Stimulated activated CD4-positive, alpha-beta T cell treated with anti-CD3 and anti-CD28 coated beads, Interleukin-1b, Interleukin-23, amount 100 ng/mL, for 24 hours (primary cell): ENCODE measurements around the gene PIK3R5.
"Not testable (repeated sequence)": the region's sequence is repeated elsewhere in the genome, so short reads cannot be mapped to it uniquely, and the experiment has no call there.

Source experiments
- DNase-seq, 4 experiments: peaks; one replicate each; pipeline ENCODE4 v3.0.0-alpha.2; 2020; ENCODE audit warnings: low read depth in 4 of 4, low spot score in 1 of 4

The PIK3R5 gene

DNA sequence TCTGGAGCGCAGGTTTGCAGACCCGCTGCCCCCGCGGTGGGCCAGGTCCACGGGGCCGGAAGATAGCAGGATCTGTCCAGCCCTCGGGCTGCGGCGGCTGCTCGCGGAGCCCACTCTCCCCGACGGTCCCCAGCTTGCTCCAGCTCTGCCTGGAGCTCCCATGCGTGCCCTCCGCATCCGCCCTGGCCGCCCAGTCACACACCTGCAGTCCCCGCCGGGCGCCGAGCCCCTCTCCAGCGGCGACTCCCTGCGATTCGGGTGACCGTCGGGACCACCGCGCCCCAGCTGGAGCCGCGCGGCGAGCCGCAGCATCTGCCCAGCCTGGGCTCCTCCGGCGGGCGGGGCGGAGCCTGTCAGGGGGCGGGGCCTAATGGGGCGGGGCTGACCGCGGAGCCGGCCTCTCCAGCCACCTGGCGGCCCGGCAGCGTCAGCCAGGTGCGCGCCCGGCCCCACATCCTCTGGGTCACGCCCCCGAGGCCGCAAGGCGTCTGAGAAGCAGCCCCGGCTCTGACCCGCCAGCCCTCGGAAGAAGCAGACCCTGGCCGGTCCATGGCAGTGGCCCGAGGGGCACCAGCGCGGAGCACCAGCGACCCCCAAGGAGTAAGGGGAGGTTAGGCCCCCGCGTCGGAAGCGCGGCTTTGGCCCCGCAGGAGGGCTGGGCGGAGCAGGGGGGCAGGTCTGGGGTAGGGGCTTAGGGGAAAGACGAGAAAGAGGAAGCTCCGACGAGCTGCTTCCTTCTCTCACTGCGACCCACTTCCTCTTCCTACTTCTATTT is at the start of gene PIK3R5:
PIK3R5 (minus strand) TSS at position 314 of the 775 bp plus-strand sequence. CDS start 54,213 bp downstream, outside the sequence.
- peak; percentile 46 to 77 (median 66) for DNase-seq

DNA sequence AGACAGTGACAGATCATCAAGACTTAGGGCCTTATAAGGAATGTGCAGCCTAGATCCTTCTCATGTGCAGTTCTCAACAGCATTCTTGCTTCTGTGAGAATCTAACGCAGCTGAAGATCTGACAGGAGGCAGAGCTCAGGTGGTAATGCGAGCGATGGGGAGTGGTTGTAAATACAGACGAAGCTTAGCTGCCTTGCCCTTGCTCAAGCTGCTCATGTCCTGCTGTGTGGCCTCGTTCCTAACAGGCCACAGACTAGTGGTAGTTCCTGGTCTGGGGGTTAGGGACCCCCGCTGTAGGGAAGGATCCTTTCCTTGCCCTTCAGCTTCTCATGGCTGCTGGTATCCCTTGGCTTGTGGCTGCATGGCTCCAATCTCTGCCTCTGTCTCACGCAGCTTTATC is 45.5 kb upstream of the PIK3R5 start:
- DNase-seq: no peak

DNA sequence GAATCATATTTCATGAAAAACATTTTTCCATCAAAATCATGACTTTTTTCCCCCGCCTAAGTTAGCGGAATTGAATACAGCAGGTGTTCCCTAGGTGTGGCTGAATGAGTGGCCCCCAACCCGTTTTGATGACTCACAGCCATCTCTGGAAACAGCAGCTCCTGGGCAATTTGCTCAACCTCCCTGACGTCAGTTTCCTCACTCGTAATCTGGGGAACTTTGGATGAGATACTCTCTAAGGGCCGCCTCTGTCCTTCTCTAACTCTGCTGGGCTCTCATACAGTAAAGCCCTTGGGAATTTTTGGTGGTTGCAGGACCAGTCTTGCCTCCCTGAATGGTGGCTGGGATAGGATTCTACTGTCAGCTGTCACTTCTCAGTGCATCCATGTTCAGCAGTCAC is 44.2 kb upstream of the PIK3R5 start:
- no peak for DNase-seq

- DNase-seq: no peak
Measured at GRCh38 chr17:9009096-9009495, 43.6 kb upstream of the PIK3R5 start.

DNA sequence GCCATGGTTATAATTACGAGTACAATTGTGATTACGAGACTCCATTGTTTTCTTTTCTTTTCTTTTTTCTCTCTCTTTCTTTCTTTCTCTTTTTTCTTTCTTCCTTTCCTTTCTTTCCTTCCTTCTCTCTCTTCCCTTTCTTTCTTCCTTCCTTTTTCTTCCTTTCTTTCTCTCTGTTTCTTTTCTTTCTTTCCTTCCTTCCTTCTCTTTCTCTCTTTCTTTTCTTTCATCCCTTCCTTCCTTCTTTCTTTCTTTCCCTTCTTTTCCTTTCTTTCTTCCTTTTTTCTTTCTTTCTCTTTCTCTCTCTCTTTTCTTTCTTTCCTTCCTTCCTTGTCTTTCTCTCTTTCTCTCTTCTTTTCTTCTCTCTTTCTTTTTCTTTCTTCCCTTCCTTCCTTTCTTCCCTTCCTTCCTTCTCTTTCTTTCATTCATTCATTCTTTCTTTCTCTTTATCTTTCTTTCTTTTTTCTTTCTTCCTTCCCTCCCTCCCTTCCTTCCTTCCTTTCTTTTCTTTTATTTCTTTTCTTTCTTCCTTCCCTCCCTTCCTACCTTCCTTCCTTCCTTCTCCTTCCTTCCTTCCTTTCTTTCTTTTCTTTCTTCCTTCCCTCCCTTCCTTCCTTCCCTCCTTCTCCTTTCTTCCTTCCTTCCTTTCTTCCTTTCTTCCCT is 41.7 kb upstream of the PIK3R5 start:
- no peak for DNase-seq

- no peak for DNase-seq
Measured at GRCh38 chr17:9006175-9006767, 40.8 kb upstream of the PIK3R5 start.

- DNase-seq: no peak
Measured at GRCh38 chr17:9004961-9005285, 39.4 kb upstream of the PIK3R5 start.

- DNase-seq: no peak
Measured at GRCh38 chr17:9004132-9004960, 38.8 kb upstream of the PIK3R5 start.

DNA sequence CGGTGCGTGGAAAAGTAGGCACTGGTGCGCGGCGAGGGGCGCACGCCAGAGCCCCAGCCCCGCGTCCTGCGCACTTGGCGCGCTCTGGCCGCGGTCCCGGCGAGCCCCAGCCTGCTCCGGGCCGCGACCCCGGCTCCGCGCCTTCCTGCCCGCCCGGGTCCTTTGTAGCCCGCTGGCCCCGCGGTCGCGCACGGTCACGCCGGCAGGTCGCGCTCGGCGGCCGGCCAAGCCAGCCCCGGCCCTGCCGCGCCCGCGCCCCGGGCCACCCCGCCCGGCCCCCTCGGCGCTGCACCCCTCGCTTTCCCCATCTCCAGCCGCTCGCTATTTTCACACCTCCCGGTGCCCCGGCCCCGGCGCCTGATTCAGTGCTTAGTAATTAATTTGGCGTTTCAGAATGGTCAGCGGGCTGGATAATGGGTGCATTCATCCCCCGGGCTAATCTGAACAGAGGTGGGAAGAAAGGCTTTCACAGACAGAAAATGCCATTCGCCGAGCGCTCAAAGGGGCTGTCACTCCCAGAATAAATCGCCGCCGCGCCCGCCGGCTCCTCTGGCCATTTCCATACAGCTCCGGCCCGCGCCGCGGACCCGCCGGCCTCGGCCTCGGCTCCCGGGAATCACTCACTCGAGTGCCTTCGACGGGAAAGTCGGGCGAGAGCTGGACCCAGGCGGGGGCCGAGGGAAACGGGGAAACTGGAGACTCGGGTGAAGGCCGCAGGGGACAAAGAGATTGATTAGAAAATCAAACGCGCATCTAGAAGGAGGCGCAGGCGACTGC is 38.0 kb upstream of the PIK3R5 start:
- DNase-seq: no peak

- DNase-seq: no peak
Measured at GRCh38 chr17:9002606-9003354, 37.3 kb upstream of the PIK3R5 start.

DNA sequence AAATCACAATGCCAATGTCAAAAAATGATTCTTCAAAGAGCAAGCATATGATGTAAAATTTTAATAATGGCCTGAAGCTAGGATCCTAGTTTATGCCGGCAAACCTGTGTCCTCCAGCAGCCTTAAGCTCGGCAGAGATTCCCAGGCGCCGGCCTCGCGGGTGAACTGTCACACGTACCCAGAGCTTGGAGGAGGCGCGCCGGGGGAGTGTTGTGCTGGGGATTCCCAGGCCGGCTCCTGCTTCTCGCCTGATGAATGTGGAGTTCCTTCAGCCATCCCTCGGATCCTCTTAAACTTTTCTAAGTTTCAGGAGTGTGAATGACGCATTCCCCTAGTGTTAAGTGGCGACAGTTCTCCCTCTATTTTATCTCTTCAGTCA is 36.7 kb upstream of the PIK3R5 start:
- no peak for DNase-seq

GRCh38 chr17:9001559-9001958 is 36.1 kb upstream of the PIK3R5 start:
- no peak for DNase-seq

DNA sequence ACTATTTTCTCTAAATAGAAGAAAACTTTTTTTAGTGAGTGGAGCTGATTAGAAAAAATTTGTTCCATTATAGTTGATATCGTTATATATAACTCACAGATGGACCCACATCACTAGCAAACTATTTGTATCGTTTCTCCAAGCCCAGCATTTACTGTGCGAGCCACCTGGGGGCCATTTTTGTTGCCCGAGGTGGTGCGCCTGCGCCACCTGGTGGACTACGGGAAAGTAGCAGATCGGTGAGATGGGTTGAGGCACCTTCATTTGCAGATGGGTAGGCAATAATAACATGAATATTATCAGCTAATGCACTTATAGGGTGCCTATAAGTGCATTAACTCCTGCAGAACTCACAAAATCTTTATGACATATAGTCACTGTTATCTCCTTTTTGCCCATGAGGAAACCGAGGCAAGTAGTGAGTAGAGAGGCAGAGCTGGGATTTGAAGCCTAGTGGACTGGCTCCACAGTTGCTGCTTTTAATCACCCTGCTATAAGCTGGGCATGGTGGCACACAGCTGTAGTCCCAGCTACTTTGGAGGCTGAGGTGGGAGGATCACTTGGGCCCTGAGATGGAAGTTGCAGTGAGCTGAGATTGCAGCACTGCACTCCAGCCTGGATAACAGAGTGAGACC is 32.6 kb upstream of the PIK3R5 start:
- peak; percentile 50 to 71 (median 68) for DNase-seq

DNA sequence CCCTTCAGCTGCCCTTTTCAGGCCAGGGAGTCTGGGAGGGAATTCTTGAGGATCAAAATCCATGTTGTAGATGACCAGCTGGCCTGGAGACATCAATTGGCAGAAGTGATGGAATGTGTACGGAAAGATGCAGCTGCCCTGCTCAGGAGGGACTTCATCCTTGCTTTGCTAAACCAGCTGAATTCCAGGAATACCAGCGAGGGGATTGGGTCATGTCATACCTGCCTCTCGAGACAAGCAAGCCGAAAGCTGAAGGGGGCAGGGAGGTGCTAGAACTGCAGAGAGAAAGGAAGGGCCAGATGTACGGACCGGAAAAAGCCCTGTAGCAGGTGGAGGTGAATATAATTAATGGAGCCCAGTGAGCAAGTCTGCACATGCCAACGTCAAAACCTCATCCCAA is 30.2 kb upstream of the PIK3R5 start:
- no peak for DNase-seq

DNA sequence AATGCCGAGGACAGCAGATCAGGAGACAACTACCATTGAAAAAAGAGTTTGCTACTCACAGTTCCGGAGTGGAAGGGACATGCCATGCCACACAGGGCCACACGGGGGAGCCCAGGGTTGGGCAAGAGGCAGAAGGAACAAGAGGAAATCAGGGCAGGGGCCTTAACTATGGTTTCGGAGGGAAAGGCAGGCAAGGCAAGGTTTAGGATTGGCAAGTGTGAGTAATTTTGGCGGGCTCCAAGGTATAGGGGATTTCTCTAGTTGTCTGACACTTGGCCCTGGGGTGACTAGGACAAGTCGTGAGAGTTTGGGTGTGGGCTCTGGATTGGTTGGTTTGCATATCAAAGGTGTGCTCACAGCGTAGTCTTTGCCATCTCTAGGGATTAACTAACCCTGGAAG is 28.8 kb upstream of the PIK3R5 start:
- peak in 3 of 4 experiments; percentile 51 to 56 (median 56) for DNase-seq

DNA sequence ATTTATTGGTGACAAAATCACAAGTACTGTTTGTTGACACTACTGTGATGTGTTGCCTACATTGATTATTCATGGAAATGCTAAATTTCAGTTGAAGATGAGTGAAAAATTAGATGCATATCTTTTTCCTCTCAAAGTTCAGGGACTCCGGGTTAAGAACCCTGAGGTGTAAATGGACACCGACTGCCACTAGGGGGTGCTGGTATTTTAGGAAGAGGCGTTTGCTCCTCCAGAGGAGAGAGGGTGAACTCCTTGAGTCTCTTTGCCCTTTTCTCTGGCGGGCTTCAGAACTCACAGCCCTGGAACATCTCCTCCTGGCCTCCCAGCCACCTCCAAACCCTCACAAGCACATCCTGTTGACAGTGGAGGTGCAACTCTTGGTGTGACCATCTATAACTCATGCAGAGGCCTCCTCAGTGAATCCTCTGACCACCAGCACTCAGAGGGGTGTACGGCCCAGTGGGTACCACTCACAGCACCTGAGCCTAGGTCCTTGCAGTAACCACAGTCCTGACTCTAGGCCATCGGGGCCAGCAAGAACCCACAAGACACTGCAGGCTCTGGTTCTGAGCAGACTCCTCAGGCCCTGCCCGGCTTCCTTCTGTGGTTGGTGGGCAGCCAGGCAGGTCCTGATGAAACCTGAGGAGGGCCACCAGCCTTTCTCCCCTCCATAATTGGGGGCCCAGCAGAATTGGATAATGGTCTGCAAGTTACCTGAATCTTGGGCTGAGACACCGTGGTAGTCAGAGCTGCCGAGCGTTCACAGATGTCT is 26.2 kb upstream of the PIK3R5 start:
- peak; percentile 38 to 60 (median 48) for DNase-seq

- DNase-seq: not testable (repeated sequence)
Measured at GRCh38 chr17:8988263-8988935, 22.9 kb upstream of the PIK3R5 start.

DNA sequence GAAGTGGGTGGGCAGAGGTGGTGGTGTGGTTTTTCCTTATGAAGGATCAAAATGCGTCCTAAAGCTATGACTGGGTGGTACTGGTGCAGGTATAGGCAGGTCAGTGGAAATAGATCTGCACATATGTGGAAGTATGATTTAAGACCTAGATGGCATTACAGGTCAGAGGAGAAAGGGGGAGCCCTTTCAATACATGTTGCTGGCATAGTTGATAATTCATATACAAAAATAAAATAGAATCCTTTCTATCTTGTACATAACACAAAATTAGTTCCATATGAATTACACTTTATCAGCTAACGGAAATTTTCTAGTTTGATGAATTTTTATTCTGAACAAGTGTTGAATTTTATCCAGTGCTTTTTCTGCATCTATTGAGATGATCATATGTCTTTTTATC is 20.8 kb upstream of the PIK3R5 start:
- DNase-seq: no peak
